AG04449 (cell line): ENCODE results near the gene SSTR3.

Experiments used
- CTCF ChIA-PET: fragments of 350-600 bp; formaldehyde crosslinking; extraction: SDS; loops from one replicate; lab custom pipeline; 2021; ENCODE audit warnings: antibody characterized with exemption; lab: Yijun Ruan, JAX
- POLR2A ChIA-PET: fragments of 400-600, 350-600 bp; formaldehyde crosslinking; extraction: SDS; loops from one replicate; lab custom pipeline; 2020; ENCODE audit warnings: antibody characterized with exemption, inconsistent platforms; lab: Yijun Ruan, JAX
- DNase-seq: peaks from one replicate; pipeline ENCODE4 v3.0.0-alpha.2; 2010; ENCODE audit warnings: low read depth, low spot score
- H3K4me3 ChIP-seq: 2 replicates; pipeline ENCODE4 v1.5.1; 2011; ENCODE audit warnings: low read depth, mild to moderate bottlenecking, control low read depth, low read length
- TF ChIP-seq, protein P1 (sequence below): IDR thresholded peaks from one replicate; pipeline ENCODE4 v1.5.1; 2011; ENCODE audit warnings: mild to moderate bottlenecking, moderate library complexity, low read length, control low read depth, inconsistent platforms; ENCODE audit not compliant: insufficient read depth; ENCODE audit errors: missing control alignments

Gene SSTR3

GRCh38 chr22:37220543-37220981 is 8.3 kb upstream of the SSTR3 start:
- ChIA-PET POLR2A (no interaction called here), CTCF (interaction anchor here (1.0 to 3.0 kb wide), 2 partner anchors 13 to 21 kb away, joined by 3 to 16 read pairs; no protein-coding TSS in a partner anchor)
- no peak for DNase-seq
- TF ChIP-seq, protein P1, sequence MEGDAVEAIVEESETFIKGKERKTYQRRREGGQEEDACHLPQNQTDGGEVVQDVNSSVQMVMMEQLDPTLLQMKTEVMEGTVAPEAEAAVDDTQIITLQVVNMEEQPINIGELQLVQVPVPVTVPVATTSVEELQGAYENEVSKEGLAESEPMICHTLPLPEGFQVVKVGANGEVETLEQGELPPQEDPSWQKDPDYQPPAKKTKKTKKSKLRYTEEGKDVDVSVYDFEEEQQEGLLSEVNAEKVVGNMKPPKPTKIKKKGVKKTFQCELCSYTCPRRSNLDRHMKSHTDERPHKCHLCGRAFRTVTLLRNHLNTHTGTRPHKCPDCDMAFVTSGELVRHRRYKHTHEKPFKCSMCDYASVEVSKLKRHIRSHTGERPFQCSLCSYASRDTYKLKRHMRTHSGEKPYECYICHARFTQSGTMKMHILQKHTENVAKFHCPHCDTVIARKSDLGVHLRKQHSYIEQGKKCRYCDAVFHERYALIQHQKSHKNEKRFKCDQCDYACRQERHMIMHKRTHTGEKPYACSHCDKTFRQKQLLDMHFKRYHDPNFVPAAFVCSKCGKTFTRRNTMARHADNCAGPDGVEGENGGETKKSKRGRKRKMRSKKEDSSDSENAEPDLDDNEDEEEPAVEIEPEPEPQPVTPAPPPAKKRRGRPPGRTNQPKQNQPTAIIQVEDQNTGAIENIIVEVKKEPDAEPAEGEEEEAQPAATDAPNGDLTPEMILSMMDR = no peak
- H3K4me3 ChIP-seq = no peak overlapping the region

DNA sequence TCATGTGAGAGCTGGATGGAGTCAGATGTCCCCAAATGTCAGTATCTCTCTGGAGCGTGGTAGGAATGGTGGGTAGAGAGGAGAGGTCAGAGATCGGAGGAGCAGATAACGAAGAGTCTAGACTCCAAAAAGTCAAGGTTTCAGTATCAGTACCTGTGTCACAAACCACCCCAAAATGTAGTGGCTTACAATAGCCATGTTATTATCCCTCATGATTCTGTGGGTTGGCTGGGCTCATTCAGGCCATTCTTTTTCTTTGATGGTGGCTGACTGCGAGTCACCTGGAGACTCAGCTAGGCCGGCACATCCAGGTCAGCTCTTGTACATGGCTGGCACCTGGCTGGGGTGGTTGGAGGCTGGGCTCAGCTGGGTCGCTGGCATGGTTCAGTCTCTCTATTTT is 7.3 kb upstream of the SSTR3 start:
- TF ChIP-seq, protein P1 = no peak
- ChIA-PET POLR2A (interaction anchor here (0.6 kb wide), 1 partner anchor 20 kb away, joined by 4 read pairs; no protein-coding TSS in a partner anchor), CTCF (interaction anchor here (1.0 to 3.0 kb wide), 2 partner anchors 14 to 20 kb away, joined by 3 to 16 read pairs; no protein-coding TSS in a partner anchor)
- DNase-seq = no peak
- no peak overlapping the region for H3K4me3 ChIP-seq

DNA sequence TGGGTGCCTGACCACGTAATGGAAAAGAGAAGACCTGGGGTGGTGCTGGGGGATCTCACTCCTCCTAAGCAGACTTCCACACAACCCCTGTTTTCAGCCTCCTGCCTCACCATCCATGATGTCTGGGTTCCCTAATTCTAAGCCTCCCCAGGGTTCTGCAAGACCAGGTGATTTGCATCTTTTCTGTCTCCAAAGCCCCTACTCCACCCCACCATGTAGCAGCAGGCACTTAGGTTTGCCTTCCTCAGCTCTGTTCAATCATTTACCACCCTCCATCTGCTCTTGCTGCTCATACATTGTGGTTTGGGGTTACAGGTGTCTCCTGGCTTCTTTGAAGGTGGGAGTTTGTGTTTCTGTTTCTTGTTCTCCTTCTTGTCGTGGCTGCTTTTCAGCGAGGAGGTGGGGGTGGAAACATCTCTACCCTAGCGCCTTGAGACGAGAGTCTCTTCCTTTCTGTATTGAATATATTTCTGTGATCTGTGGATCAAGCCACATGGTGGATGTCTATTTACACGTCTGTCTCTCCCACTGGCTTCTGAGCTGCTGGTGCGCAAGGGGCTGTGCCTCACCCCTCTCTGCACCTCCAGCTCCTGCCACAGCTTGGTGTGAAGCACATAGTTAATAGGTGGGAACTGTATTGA is 6.6 kb upstream of the SSTR3 start:
- no peak for DNase-seq
- H3K4me3 ChIP-seq = no peak overlapping the region
- ChIA-PET POLR2A (interaction anchor here (0.6 kb wide), 1 partner anchor 19 kb away, joined by 4 read pairs; no protein-coding TSS in a partner anchor), CTCF (interaction anchor here (1.8 to 3.0 kb wide), 2 partner anchors 19 to 42 kb away, joined by 6 to 16 read pairs; no protein-coding TSS in a partner anchor)
- TF ChIP-seq, protein P1 = no peak

- ChIA-PET POLR2A (interaction anchor here (1.8 kb wide), 1 partner anchor 12 kb away, joined by 4 read pairs; no protein-coding TSS in a partner anchor), CTCF (interaction anchor here (1.8 to 3.3 kb wide), 3 partner anchors 18 to 43 kb away, joined by 6 to 33 read pairs (median 16); no protein-coding TSS in a partner anchor)
- TF ChIP-seq, protein P1 = no peak
- no peak for DNase-seq
- H3K4me3 ChIP-seq = no peak overlapping the region
Observed at GRCh38 chr22:37218399-37218770, 6.1 kb upstream of the SSTR3 start.

GRCh38 chr22:37215890-37216289 is 3.6 kb upstream of the SSTR3 start:
- TF ChIP-seq, protein P1 = no peak
- CTCF ChIA-PET = interaction anchor here (2.0 to 3.3 kb wide), 2 partner anchors 15 to 170 kb away, joined by 4 to 33 read pairs; no protein-coding TSS in a partner anchor
- POLR2A ChIA-PET = no interaction called here
- no peak overlapping the region for H3K4me3 ChIP-seq
- no peak for DNase-seq

DNA sequence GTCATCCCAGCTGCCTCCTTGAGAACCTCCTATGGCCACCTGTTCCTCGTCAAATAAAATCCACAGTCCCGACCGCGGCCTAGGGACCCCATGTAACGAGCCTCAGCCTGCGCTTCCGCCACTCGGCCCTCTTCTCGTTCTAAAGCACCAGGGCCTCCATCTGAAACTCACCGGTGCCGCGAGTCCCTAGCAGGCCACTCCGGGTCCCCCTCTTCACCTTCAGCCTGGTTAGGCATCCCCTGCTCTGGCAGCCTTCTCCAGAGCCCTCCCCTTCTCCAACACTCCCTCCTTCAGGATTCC is 2.4 kb upstream of the SSTR3 start:
- CTCF ChIA-PET = interaction anchor here (6.8 kb wide), 1 partner anchor 15 kb away, joined by 61 read pairs; no protein-coding TSS in a partner anchor
- DNase-seq = no peak
- POLR2A ChIA-PET = no interaction called here
- H3K4me3 ChIP-seq = no peak overlapping the region
- TF ChIP-seq, protein P1 = no peak
